Measurements from ENCODE around the gene MAN2A1.

DNA sequence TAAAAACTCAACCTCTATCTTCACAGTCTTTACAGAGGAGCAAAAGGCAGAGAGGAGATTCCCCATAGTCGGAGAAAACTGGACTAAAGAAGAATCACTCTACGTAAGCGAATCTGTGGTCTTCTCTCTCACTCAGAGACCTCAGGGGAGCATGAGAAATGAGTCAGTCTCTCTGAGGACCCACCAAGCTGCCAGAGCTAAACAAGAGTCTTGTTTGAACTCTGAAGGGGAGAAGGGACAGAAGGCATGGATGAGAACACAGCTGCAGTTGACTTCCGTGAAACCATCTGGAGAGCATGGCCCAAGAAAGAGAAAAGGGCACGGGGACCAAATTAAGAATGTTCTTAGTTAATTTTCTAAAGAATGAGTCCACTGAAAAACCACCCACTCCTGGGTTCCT lies 12.8 kb upstream of the MAN2A1 start:
- TF ChIP-seq, protein P1, sequence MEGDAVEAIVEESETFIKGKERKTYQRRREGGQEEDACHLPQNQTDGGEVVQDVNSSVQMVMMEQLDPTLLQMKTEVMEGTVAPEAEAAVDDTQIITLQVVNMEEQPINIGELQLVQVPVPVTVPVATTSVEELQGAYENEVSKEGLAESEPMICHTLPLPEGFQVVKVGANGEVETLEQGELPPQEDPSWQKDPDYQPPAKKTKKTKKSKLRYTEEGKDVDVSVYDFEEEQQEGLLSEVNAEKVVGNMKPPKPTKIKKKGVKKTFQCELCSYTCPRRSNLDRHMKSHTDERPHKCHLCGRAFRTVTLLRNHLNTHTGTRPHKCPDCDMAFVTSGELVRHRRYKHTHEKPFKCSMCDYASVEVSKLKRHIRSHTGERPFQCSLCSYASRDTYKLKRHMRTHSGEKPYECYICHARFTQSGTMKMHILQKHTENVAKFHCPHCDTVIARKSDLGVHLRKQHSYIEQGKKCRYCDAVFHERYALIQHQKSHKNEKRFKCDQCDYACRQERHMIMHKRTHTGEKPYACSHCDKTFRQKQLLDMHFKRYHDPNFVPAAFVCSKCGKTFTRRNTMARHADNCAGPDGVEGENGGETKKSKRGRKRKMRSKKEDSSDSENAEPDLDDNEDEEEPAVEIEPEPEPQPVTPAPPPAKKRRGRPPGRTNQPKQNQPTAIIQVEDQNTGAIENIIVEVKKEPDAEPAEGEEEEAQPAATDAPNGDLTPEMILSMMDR (IDR thresholded peaks at IDR 0.05) = no peak
- TF ChIP-seq JUN (IDR thresholded peaks at IDR 0.05) = no peak
- no peak for TF ChIP-seq ESRRA (IDR thresholded peaks at IDR 0.05; ENCODE audit: borderline replicate concordance, low read length)
- TF ChIP-seq RCOR1 (IDR thresholded peaks at IDR 0.05; ENCODE audit: low read depth, low read length) = no peak
- TF ChIP-seq SREBF2 (IDR thresholded peaks at IDR 0.05) = no peak
- TF ChIP-seq GATA3 (IDR thresholded peaks at IDR 0.05; ENCODE audit: borderline replicate concordance) = no peak
- no peak for TF ChIP-seq BCL3 (IDR thresholded peaks at IDR 0.05)
- TF ChIP-seq, protein P2, sequence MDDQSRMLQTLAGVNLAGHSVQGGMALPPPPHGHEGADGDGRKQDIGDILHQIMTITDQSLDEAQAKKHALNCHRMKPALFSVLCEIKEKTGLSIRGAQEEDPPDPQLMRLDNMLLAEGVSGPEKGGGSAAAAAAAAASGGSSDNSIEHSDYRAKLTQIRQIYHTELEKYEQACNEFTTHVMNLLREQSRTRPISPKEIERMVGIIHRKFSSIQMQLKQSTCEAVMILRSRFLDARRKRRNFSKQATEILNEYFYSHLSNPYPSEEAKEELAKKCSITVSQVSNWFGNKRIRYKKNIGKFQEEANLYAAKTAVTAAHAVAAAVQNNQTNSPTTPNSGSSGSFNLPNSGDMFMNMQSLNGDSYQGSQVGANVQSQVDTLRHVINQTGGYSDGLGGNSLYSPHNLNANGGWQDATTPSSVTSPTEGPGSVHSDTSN (IDR thresholded peaks at IDR 0.05) = no peak
- TF ChIP-seq EP300 (IDR thresholded peaks at IDR 0.05) = no peak
- TF ChIP-seq POLR2A (IDR thresholded peaks at IDR 0.05; ENCODE audit: low read length) = no peak
- no peak for TF ChIP-seq CHD2 (IDR thresholded peaks at IDR 0.05; ENCODE audit: low read length, partially characterized antibody)
- TF ChIP-seq REST (IDR thresholded peaks at IDR 0.05) = no peak
